Measurements from ENCODE around the gene SORL1. TPM values are rescaled to one million over a fixed set of nuclear protein-coding genes. Genes with fewer than 3 reads are reported as not detected.
"Not testable (repeated sequence)": the region's sequence is repeated elsewhere in the genome, so short reads cannot be mapped to it uniquely, and the experiment has no call there.

Gene SORL1
- total RNA-seq, 1 donor from 2014 or later: 4.7 TPM

DNA sequence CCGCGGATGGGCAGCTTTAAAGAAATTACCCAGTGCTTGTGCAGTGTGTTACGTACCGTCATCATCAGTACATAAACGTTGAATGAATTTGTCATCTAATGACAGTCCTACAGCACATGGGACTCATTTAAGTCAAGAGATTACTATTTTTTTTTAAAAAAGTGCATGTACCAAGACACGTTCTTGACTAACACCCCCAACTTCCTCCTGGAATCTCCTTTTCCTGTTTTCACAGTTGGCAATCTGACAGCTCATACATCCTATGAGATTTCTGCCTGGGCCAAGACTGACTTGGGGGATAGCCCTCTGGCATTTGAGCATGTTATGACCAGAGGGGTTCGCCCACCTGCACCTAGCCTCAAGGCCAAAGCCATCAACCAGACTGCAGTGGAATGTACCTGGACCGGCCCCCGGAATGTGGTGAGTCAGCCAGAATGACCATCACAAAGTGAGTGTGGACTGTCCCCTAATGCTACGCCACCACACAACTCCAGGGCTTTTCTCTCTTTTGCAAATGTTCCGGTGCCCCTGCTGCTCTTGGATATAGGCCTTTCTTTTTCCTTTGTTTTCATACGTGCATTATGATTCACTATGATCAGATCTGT lies 162.6 kb downstream of the SORL1 start:
- intact Hi-C loops (cut with DNase I): no loop called here
- ATAC-seq (ENCODE audit: poor library complexity): no peak
- no peak for DNase-seq

- DNase-seq (no peak), ATAC-seq (ENCODE audit: poor library complexity) (no peak)
- intact Hi-C loops (cut with DNase I): no loop called here
Measured at GRCh38 chr11:121615501-121615900, 163.4 kb downstream of the SORL1 start.

- intact Hi-C loops (cut with DNase I): no loop called here
- ATAC-seq (ENCODE audit: poor library complexity) (no peak), DNase-seq (no peak)
Measured at GRCh38 chr11:121618516-121618915, 166.4 kb downstream of the SORL1 start.

DNA sequence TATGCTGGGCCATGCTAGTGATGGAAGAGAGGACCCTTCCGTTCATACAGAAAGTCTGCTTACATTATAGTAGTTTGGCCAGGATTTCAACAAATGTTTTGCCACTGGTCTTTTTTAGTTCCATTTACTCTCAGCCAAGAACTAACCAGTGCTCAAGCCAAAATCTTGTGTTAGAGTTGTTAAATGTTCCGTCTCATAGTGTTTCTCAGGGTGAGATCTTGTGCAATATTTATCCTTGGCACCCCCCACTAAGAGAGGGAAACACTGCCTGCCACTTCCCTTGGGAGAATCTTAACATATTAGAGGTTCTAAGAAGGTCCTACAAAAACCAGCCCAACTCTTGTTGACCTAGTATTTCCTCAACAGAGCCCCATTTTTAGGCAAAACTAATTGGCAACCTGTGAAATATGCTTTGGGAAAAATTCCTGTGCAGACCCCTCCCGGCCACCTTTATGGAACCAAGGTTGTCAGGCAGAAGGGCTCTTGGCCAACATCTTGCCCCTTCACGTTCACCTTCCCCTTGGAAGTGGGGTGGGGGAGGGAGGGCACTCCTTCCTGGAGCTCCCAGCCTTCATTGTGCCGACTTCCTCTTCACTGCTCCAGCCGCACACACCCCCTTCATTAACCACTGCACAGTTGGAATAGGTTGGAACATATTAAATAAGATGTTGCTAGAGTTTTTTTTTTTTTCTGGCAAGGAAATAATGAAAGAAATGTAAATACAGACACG lies 173.8 kb downstream of the SORL1 start:
- ATAC-seq (ENCODE audit: poor library complexity) (peak; percentile 88), DNase-seq (no peak)
- intact Hi-C loops (cut with DNase I): no loop called here

DNA sequence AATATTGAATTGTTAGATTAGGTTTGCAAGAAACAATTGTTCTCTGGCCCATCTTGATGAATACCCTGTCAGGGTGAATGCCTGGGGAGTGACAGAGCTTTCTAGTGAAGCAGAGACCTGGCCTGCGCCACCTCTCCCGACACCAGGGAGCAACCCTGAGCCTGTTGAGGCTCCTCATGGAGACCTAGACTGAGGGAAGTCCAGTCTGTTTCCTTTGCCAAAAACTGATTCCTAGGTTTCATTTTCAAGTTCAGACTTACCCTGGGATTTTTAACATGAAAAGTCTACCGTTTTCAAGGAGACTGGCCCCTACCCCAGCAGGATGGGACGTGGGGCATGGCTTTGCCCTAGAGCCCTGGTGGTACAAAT lies 174.4 kb downstream of the SORL1 start:
- ATAC-seq (ENCODE audit: poor library complexity) (peak; percentile 35), DNase-seq (no peak)
- intact Hi-C loops (cut with DNase I): no loop called here

- ATAC-seq (ENCODE audit: poor library complexity) (no peak), DNase-seq (no peak)
- intact Hi-C loops (cut with DNase I): no loop called here
Measured at GRCh38 chr11:121626980-121627379, 174.9 kb downstream of the SORL1 start.

GRCh38 chr11:121630041-121630440 lies 177.9 kb downstream of the SORL1 start:
- no peak for DNase-seq
- intact Hi-C loops (cut with DNase I): no loop called here
- ATAC-seq (ENCODE audit: poor library complexity): no peak

- ATAC-seq (ENCODE audit: poor library complexity) (no peak), DNase-seq (no peak)
- intact Hi-C loops (cut with DNase I): no loop called here
Measured at GRCh38 chr11:121631456-121631855, 179.3 kb downstream of the SORL1 start.

GRCh38 chr11:121634273-121634672 lies 182.2 kb downstream of the SORL1 start:
- intact Hi-C loops (cut with DNase I): no loop called here
- ATAC-seq (ENCODE audit: poor library complexity) (no peak), DNase-seq (no peak)

DNA sequence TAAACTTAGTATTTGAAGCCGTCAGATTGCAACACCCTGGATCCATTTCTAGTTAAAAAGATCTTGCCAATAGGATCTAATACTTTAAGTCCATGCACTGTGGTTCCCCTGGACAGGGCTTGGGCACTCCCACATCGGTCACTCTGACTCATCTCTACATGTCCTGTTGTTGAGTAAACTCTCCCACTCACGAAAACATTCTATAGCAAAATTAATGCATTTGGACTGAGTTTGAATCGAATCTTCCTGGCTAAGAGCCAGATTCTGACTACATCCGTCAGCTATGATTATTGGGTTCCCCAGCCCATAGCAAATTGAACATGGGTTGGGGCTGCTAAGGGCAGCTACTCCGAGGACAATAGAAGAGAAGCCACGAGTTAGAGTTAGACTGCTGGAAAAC lies 182.8 kb downstream of the SORL1 start:
- ATAC-seq (ENCODE audit: poor library complexity) (no peak), DNase-seq (no peak)

DNA sequence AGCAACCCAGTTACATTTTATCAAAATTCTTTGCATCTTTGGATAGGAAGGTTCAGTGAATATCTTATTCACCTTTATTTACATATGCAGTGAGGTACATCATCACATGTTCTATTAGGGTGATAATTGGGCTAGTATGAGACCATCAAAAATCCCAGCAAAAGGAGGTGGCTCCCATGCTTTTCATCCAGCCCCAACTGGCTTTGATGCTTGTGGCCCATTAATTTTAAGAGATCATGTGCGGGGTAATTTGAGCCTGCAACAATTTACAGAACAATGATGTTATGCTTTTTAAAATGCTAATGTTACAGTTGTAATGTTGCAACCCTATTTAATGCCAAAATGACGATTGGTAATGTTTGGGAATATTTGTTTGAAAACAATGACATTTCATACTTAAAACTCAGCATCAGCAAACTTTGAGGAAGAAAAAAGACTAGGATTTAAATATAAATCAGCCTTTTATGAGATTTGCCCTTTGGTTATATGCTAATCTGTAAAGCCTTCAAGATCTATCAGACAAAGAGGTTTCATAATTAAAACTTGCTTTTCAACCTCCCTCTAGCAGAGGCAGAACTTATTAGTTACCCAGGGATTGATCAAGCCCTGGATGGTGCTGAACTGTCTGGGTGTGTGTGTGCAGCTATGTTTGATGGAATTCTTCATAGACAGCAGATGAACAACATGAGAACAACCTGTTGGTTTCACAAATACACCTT lies 184.1 kb downstream of the SORL1 start:
- DNase-seq: no peak
- intact Hi-C loops (cut with DNase I): no loop called here
- no peak for ATAC-seq (ENCODE audit: poor library complexity)

More for the DNA sequence above, 182.8 kb downstream of the SORL1 start:
- intact Hi-C loops (cut with DNase I): no loop called here

- ATAC-seq (ENCODE audit: poor library complexity) (no peak), DNase-seq (no peak)
- intact Hi-C loops (cut with DNase I): no loop called here
Measured at GRCh38 chr11:121636800-121637176, 184.7 kb downstream of the SORL1 start.

DNA sequence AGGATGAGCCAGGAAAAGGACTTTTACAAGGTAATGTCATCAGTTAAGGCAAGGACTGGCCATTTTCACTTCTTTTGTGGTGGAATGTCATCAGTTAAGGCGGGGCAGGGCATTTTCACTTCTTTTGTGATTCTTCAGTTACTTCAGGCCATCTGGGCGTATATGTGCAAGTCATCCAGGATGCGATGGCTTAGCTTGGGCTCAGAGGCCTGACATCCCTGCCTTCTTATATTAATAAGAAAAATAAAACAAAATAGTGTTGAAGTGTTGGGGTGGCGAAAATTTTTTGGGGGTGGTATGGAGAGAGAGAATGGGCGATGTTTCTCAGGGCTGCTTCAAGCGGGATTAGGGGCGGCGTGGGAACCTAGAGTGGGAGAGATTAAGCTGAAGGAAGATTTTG lies 185.5 kb downstream of the SORL1 start:
- ATAC-seq (ENCODE audit: poor library complexity); DNase-seq; intact Hi-C loops (cut with DNase I): not testable (repeated sequence)

- ATAC-seq (ENCODE audit: poor library complexity) (no peak), DNase-seq (no peak)
- intact Hi-C loops (cut with DNase I): no loop called here
Measured at GRCh38 chr11:121643479-121644186, 191.5 kb downstream of the SORL1 start.

- intact Hi-C loops (cut with DNase I): no loop called here
- DNase-seq: no peak
- no peak for ATAC-seq (ENCODE audit: poor library complexity)
Measured at GRCh38 chr11:121644187-121644512, 192.0 kb downstream of the SORL1 start.

GRCh38 chr11:121645001-121645400 lies 192.9 kb downstream of the SORL1 start:
- intact Hi-C loops (cut with DNase I): no loop called here
- ATAC-seq (ENCODE audit: poor library complexity) (no peak), DNase-seq (no peak)

DNA sequence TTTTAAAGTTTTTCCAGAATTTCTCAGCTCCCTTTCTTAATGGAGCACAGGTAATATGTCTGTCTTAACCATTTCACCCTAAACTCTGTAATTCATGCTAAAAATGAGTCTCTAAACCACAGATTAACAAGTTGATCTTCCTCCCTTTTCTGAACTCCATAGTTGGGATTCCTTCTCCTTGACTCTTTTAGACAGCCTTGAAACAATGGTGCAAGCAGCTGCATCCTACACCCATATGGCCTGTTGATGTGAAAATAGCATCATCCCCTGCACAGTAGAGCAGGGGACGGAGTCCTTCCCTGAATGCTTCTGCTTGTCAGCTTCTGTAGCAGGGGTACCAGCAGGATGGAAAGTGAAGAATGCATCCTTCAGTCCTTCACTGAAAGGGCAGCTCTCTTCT lies 193.5 kb downstream of the SORL1 start:
- ATAC-seq (ENCODE audit: poor library complexity): no peak
- no peak for DNase-seq
- intact Hi-C loops (cut with DNase I): no loop called here

- intact Hi-C loops (cut with DNase I): no loop called here
- DNase-seq: no peak
Measured at GRCh38 chr11:121648306-121648705, 196.2 kb downstream of the SORL1 start.

GRCh38 chr11:121649798-121650197 lies 197.7 kb downstream of the SORL1 start:
- intact Hi-C loops (cut with DNase I): loop anchor here (10.0 kb wide), 1 partner anchor 375 kb away; no protein-coding TSS in a partner anchor
- DNase-seq: no peak
- ATAC-seq (ENCODE audit: poor library complexity): no peak

More at GRCh38 chr11:121648306-121648705, 196.2 kb downstream of the SORL1 start:
- no peak for ATAC-seq (ENCODE audit: poor library complexity)
